Brain microvascular endothelial cell (primary cell): ENCODE measurements around the gene DLGAP1.

Source experiments
- DNase-seq: peaks from one replicate; pipeline ENCODE4 v3.0.0-alpha.2; 2020
- H3K27ac ChIP-seq: fragments of 250-450 bp; sonication (Bioruptor Pico); 2 replicates; pipeline ENCODE4 v1.5.1; 2020; ENCODE audit warnings: mild to moderate bottlenecking, moderate library complexity
- H3K27me3 ChIP-seq: fragments of 250-450 bp; sonication (Bioruptor Pico); replicated peaks from 2 replicates; pipeline ENCODE4 v1.5.1; 2020; ENCODE audit warnings: mild to moderate bottlenecking
- H3K36me3 ChIP-seq: fragments of 250-450 bp; sonication (Bioruptor Pico); replicated peaks from 2 replicates; pipeline ENCODE4 v1.5.1; 2020; ENCODE audit warnings: mild to moderate bottlenecking
- H3K4me3 ChIP-seq: 2 replicates; pipeline ENCODE4 v1.5.1; 2011; ENCODE audit warnings: low read depth, mild to moderate bottlenecking, control low read depth, low read length, moderate library complexity
- in situ Hi-C: cut with HindIII; loops from 2 replicates; pipeline ENCODE4 v1.10.0; 2017; ENCODE audit warnings: low sequenced_read_pairs, low pct_ligation_motif_present
- TF ChIP-seq, protein P1 (sequence below): IDR thresholded peaks from 2 replicates; pipeline ENCODE4 v1.5.1; 2011; ENCODE audit warnings: low read depth, mild to moderate bottlenecking, moderate library complexity, low read length, control low read depth, inconsistent platforms; ENCODE audit errors: missing control alignments

DLGAP1 gene

GRCh38 chr18:4203568-4204437, 251.3 kb downstream of the DLGAP1 start:
- no peaks in the 10 kb centered on the region for H3K36me3 ChIP-seq
- no peak overlapping the region for H3K4me3 ChIP-seq
- TF ChIP-seq, protein P1, sequence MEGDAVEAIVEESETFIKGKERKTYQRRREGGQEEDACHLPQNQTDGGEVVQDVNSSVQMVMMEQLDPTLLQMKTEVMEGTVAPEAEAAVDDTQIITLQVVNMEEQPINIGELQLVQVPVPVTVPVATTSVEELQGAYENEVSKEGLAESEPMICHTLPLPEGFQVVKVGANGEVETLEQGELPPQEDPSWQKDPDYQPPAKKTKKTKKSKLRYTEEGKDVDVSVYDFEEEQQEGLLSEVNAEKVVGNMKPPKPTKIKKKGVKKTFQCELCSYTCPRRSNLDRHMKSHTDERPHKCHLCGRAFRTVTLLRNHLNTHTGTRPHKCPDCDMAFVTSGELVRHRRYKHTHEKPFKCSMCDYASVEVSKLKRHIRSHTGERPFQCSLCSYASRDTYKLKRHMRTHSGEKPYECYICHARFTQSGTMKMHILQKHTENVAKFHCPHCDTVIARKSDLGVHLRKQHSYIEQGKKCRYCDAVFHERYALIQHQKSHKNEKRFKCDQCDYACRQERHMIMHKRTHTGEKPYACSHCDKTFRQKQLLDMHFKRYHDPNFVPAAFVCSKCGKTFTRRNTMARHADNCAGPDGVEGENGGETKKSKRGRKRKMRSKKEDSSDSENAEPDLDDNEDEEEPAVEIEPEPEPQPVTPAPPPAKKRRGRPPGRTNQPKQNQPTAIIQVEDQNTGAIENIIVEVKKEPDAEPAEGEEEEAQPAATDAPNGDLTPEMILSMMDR, result no peak
- no peaks in the 10 kb centered on the region for H3K27me3 ChIP-seq
- H3K27ac ChIP-seq, result no peak overlapping the region
- in situ Hi-C loops, result no loop called here
- DNase-seq, result no peak

- DNase-seq, result no peak
- Histone ChIP-seq H3K27me3 (no peaks in the 10 kb centered on the region), H3K4me3 (no peak overlapping the region), H3K36me3 (no peaks in the 10 kb centered on the region), H3K27ac (no peak overlapping the region)
- in situ Hi-C loops, result no loop called here
- TF ChIP-seq, protein P1, result no peak
Observed at GRCh38 chr18:4200399-4200798, 254.7 kb downstream of the DLGAP1 start.

DNA sequence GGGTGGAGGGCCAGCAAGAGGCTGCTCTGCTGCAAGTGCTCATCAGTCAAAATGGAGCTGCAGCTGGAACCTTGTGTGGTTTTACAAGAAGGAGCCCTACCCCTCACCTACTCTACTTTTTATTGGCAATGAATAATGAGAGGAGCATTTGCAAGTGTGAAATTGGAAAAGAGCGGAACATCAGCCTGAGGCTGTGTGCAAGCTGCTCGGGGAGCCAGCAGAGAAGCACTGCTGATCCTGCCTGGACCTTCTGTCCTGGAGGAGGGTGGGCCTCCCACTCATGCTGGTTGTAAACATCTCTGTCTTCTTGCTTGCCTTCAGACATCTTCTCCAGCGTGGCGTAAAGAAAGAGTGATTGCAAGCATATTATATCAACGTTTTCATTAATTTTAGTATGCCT, 256.2 kb downstream of the DLGAP1 start:
- H3K27me3 ChIP-seq, result no peaks in the 10 kb centered on the region
- in situ Hi-C loops, result no loop called here
- no peak for DNase-seq
- TF ChIP-seq, protein P1, result no peak
- H3K27ac ChIP-seq, result no peak overlapping the region
- no peak overlapping the region for H3K4me3 ChIP-seq
- no peaks in the 10 kb centered on the region for H3K36me3 ChIP-seq

DNA sequence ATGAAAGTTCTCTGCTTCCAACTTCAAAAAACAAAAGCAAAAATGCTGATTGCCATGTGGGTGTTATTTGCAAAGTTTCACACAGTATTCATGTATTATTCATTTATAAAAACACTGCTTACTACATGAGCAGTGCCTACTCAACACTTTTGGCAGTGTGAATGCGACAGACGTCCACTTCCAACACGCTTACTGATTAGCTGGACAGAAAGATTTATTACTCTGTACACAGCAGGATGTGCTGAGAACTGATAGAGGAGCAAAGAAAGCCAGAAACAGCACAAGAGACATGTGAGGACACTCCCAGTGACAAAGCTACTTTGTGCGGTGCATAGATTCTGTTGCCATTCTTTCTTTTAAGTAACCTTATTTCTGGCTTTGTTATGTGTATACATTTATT, 258.8 kb downstream of the DLGAP1 start:
- TF ChIP-seq, protein P1, result no peak
- Histone ChIP-seq H3K36me3 (no peaks in the 10 kb centered on the region), H3K4me3 (no peak overlapping the region), H3K27ac (no peak overlapping the region), H3K27me3 (no peaks in the 10 kb centered on the region)
- DNase-seq, result no peak
- in situ Hi-C loops, result no loop called here

GRCh38 chr18:4193086-4193485, 262.0 kb downstream of the DLGAP1 start:
- Histone ChIP-seq H3K27ac (no peak overlapping the region), H3K4me3 (no peak overlapping the region), H3K27me3 (no peaks in the 10 kb centered on the region), H3K36me3 (no peaks in the 10 kb centered on the region)
- TF ChIP-seq, protein P1, result no peak
- in situ Hi-C loops, result no loop called here
- DNase-seq, result no peak
